NCI-H526 treated with DMSO at 0.1 percent for 48 hours (cell line): ENCODE measurements around the gene ADRA1B.

ENCODE experiments used
- DNase-seq: peaks from one replicate; lab custom pipeline; 2025; lab: John Stamatoyannopoulos, UW

ADRA1B gene

DNA sequence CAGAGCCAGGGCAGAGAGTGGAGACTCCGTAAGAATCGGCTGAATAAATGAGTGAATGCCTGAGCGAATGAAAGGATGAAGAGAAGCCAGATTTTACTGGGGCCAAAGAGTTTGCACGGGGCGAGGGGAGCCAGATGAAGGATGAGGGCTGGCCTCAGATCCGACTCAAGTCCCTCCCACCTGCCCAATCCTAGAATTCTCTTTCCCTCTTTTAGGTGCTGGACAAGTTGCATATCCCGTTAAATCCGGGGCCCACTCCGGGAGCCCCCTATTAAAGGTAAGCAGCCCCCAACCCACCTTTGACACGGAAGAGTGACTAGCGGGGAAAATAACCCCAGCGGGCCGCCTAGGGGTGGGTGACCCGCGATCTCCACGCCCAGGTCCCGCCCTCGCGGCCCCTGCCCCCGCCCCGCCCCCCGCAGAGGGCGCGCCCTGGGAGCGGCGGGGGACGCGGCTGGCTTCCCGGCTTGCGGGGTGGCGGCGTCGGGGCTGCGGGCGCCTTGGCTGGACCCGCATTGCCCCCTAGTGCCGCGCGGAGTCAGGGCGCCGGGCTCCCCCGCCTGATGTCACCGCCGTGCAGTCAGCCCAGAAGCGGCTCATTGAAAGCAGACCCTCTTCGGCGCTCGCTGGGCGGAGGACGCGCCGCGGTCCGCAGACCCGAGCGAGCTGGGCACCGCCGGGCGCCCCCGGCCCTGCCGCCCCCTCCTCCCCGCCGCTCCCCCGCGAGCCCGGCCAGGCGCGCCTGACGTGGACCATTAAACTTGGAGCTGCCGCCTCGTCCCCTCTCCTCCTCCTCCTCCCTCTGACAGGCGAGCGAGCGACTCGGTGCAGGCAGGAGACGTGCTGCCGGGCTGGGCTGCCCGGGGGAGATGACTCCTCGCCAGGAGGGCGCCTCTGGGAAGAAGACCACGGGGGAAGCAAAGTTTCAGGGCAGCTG is at the start of gene ADRA1B:
ADRA1B (plus strand) TSS at position 579 of the 937 bp plus-strand sequence. CDS start 424 bp downstream, outside the sequence.
- no peak for DNase-seq

GRCh38 chr5:159873680-159874079 is 42.6 kb upstream of the ADRA1B start:
- no peak for DNase-seq

- DNase-seq, result no peak
Measured at GRCh38 chr5:159874263-159874662, 42.0 kb upstream of the ADRA1B start.

- no peak for DNase-seq
Measured at GRCh38 chr5:159877016-159877415, 39.3 kb upstream of the ADRA1B start.

GRCh38 chr5:159877894-159878448 is 38.3 kb upstream of the ADRA1B start:
- no peak for DNase-seq

GRCh38 chr5:159878988-159879471 is 37.3 kb upstream of the ADRA1B start:
- no peak for DNase-seq

GRCh38 chr5:159880676-159881075 is 35.6 kb upstream of the ADRA1B start:
- DNase-seq, result no peak

DNA sequence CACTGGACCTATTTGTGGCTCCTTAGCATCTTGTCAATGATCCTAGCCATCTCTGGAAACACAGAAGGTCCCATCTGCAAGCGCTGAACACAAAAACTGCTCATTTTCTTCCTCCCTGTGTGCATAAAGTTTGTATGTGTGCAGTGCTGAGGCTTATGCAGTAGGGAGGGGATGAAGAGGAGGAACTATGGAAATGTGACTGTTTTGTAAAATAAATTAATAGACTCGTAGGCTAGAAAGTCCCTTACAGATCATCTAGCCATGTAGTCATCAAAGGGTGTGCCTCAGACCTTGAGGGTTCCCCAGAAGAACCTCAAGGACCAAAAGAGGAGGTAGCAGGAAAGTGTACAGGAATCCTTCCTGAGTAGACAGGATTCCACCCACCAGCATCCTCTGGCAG is 34.3 kb upstream of the ADRA1B start:
- no peak for DNase-seq

- no peak for DNase-seq
Measured at GRCh38 chr5:159883522-159883950, 32.7 kb upstream of the ADRA1B start.

GRCh38 chr5:159884917-159885620 is 31.2 kb upstream of the ADRA1B start:
- DNase-seq, result no peak

- DNase-seq, result no peak
Measured at GRCh38 chr5:159886296-159886695, 30.0 kb upstream of the ADRA1B start.

DNA sequence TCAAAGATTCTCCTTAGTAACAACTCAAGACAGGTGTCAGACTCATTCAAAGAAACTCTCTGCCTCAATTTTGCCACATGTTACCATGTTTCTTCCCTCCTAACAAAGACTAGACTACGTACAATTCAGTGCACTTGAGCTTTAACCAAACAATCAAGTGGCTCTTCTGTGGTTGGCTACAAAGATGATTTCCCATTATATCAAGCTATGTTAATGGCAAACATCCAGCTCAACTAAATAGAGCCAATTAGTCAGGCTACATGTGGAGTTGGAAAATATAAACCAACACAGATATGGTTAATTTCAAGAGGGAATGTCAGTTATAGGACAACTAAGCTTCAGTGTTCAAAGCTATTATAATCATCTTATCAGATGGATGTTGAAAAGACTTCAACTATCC is 29.2 kb upstream of the ADRA1B start:
- DNase-seq, result no peak

GRCh38 chr5:159888860-159889259 is 27.4 kb upstream of the ADRA1B start:
- no peak for DNase-seq

DNA sequence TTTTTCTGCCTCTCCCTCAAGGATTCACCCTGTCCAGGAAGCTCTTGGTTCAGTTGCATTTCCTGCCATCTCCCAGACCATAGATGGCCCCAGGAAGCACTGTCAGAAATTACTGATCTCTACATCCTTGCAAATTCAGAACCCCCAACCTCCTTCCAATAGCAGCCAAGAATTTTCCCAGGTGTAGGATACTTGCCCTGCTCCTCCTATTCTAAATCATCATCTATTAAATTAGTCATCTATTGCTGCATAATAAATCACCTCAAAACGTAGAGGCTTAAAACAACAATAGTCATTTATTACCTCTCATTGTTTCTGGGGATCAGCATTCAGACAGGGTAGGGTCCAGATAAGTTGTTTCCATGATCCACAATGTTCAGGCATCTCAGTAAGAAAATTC is 26.1 kb upstream of the ADRA1B start:
- no peak for DNase-seq

GRCh38 chr5:159891371-159891770 is 24.9 kb upstream of the ADRA1B start:
- DNase-seq, result no peak

DNA sequence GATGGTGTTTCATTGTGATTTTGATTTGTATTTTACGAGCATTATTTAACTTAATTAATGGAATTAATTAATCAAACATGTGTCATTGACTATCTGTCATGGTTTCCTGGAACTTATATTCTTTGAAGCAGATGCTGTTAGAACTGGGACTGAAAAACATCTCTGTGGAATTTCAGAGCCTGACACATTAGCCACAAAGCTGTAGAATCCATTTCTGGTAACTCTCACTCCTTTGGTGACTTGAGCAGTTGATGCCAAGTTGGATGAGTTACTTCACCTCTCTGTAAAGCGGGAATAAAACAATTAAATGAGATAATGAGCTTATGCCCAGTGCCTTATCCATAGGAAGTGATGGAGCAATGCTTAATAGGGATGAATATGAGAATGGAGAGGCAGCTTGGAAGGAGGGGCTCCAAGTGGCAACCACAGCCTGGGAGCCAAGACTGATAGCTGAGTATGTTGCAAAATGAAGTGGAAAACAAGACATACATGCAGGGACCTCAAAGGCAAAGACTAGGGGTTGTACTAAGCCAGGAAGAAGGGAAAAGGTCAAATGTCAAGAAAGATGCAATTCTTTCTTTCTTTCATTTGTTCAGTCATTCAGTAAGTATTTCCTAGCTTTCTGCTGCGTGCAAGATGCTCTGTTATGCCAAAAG is 23.1 kb upstream of the ADRA1B start:
- DNase-seq, result no peak

DNA sequence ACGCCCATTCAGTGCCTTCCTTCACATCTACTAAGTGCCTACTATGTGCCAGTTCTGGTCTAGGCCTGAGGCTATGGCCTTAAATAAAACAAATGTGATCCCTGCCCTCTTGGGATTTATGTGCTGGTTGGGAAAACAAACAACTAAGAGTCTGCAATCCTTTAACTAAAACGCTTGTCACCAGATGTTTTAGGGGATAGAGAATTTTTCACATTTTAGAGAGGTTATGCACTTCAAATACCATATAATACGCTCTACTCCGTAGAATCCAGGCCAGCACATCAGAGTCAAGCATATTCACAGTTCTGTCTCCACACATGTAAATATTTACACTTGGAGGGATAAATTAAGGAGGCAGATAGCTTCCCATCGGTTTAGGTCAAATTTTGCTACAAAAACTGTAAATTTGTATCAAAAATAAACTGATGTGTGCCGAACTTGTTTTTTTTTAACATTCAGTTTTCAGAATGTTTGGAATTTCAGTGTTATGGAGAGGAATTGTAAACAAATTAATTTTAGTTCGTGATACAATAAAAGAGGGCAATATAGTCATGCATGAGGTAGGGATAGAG is 22.0 kb upstream of the ADRA1B start:
- DNase-seq, result no peak

DNA sequence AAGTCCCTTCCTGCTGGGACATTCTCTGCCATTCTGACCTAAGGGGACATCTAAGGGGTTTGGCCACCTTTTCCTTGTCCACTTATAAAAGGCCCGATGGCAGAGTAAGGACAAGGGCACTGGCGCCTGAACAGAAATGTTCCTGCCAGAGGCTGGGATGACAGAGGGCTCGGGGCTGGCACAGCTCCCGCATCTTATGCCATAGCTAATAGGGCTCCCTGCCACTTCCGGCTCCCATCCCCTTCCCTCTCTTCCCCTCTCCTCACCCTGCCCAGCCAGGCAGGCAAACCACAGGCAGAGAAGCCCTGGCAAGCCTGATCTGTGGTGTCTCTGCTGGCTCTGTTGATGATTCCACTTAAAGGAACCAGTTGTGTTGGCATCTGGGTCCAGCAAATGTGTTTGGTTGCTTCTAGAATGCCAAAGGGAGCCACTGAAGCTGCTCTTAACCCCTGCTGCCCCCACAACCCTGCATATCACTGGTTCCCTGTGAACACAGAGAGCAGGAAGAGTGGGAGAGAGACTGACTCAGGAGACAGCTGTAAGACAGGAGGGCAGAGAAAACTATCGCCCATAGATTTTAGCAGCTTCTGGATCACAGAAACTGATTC is 18.4 kb upstream of the ADRA1B start:
- DNase-seq, result no peak

DNA sequence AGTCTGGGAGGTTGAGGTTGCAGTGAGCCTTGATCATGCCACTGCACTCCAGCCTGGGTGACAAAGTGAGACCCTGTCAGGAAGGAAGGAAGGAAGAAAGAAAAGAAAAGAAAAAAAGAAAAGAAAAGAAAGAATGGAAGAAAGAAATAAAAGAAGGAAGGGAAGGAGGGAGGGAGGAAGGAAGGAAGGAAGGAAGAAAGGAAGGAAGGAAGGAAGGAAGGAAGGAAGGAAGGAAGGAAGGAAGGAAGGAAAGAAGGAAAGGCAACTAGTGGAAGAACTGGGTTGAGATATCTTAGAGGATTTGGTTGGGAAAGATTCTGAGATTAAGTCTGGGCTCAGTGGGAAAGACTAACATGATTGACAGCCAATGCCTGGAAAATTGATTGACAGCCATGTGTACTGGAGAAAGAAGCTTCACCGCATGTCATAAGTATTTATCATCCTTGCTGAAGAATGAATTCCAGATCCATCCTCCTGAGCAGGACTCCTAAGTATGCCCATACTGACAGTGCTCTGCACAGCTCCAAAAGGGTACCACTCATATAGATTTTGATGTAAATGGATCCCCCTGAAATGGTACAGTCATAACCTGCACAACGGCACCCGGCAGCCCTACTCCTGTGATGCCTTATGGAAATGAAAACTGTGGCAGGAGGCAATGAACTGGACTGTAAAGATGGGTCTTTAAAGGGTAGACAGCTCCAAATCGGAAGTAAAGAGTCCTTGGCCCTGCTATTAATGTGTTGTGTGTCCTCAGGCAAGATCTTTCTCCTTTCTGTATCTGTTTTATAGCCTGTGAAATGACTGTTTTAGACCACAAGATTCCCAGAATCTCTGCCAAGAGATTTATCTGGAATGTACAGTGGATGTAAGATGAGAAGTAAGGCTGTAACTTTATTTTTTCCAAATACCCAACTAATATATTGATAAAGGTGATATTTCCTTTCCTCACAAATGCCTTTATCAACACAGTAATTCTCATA is 16.9 kb upstream of the ADRA1B start:
- no peak for DNase-seq

- DNase-seq, result no peak
Measured at GRCh38 chr5:159901308-159901707, 15.0 kb upstream of the ADRA1B start.
